ENCODE data around the gene BTBD10.

DNA sequence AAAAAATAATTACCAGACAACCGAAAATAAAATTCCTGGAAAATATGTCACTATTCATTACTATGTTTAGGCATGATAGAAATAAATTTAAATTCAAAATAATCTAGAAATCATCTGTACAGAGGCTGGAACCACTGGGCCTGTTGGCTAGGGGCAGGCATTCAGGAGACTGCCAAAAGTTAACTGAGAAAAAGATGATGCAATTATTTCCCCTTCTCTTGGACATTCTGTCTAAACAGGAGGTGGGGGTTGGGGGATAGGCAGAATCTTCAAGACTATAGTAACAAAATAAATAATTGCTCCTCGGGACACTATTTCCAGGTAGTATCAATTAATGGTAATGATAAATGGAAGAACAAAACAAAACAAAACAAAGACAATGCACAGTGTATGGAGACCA lies 14.1 kb downstream of the BTBD10 start:
- TF ChIP-seq, protein P1, sequence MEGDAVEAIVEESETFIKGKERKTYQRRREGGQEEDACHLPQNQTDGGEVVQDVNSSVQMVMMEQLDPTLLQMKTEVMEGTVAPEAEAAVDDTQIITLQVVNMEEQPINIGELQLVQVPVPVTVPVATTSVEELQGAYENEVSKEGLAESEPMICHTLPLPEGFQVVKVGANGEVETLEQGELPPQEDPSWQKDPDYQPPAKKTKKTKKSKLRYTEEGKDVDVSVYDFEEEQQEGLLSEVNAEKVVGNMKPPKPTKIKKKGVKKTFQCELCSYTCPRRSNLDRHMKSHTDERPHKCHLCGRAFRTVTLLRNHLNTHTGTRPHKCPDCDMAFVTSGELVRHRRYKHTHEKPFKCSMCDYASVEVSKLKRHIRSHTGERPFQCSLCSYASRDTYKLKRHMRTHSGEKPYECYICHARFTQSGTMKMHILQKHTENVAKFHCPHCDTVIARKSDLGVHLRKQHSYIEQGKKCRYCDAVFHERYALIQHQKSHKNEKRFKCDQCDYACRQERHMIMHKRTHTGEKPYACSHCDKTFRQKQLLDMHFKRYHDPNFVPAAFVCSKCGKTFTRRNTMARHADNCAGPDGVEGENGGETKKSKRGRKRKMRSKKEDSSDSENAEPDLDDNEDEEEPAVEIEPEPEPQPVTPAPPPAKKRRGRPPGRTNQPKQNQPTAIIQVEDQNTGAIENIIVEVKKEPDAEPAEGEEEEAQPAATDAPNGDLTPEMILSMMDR (IDR thresholded peaks at IDR 0.05) = no peak
- TF ChIP-seq POLR2AphosphoS5 (IDR thresholded peaks at IDR 0.05) = no peak
- no peak for TF ChIP-seq POLR2A (IDR thresholded peaks at IDR 0.05; ENCODE audit: low read depth)
- no peak for TF ChIP-seq EP300 (IDR thresholded peaks at IDR 0.05)

Measured in esophagus muscularis mucosa (tissue), 4 donors.